ENCODE data around the gene CDK5. TPM values are rescaled to one million over a fixed set of nuclear protein-coding genes. Genes with fewer than 3 reads are reported as not detected.

Gene CDK5
- total and polyA plus RNA-seq, 12 donors: 15.4 to 29.8 (median 19.7) TPM

DNA sequence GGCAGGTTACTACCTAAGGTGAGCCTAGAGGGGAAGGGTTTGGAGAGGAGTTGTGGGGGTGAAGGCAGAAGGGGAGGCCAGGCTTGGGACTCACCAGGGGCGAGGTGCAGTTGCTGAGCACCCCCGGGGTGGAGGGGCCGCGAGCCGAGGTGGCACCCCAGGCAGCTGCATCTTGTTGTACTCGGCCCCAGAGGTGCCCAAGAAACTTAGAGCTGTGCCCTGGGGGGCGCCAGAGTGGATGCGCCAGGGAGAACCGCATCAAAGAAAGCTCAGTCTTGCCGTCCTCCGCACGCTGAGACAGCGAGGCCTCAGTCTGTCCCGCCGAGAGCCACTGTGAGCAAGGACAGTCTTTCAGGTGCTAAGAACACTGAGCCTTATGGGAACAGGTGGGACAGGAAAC lies 40.8 kb downstream of the CDK5 start:
- Histone ChIP-seq H3K27ac (no peak overlapping the region), H3K4me3 (no peak overlapping the region), H3K27me3 (peaks cover 46% of the 10 kb centered on the region), H3K4me1 (replicated peaks in 1 of 2) (peaks cover 4 to 12% of the 10 kb centered on the region in 2 donors), H3K36me3 (replicated peaks in 1 of 2) (no peaks in the 10 kb centered on the region), H3K9me3 (replicated peaks in 1 of 3) (no peaks in the 10 kb centered on the region)
- intact Hi-C loops (cut with DNase I): loop anchor here in 1 of 2 donors (5.0 kb wide), 1 partner anchor 95 kb away; no protein-coding TSS in a partner anchor
- no peak for DNase-seq
- 82 to 87% (median 82%) methylated on average over 10 to 15 of the region's 15 CpGs for WGBS, 4 donors
- TF ChIP-seq, protein P1, sequence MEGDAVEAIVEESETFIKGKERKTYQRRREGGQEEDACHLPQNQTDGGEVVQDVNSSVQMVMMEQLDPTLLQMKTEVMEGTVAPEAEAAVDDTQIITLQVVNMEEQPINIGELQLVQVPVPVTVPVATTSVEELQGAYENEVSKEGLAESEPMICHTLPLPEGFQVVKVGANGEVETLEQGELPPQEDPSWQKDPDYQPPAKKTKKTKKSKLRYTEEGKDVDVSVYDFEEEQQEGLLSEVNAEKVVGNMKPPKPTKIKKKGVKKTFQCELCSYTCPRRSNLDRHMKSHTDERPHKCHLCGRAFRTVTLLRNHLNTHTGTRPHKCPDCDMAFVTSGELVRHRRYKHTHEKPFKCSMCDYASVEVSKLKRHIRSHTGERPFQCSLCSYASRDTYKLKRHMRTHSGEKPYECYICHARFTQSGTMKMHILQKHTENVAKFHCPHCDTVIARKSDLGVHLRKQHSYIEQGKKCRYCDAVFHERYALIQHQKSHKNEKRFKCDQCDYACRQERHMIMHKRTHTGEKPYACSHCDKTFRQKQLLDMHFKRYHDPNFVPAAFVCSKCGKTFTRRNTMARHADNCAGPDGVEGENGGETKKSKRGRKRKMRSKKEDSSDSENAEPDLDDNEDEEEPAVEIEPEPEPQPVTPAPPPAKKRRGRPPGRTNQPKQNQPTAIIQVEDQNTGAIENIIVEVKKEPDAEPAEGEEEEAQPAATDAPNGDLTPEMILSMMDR (IDR thresholded peaks at IDR 0.05): no peak
- no peak for TF ChIP-seq POLR2A (IDR thresholded peaks at IDR 0.05)

DNA sequence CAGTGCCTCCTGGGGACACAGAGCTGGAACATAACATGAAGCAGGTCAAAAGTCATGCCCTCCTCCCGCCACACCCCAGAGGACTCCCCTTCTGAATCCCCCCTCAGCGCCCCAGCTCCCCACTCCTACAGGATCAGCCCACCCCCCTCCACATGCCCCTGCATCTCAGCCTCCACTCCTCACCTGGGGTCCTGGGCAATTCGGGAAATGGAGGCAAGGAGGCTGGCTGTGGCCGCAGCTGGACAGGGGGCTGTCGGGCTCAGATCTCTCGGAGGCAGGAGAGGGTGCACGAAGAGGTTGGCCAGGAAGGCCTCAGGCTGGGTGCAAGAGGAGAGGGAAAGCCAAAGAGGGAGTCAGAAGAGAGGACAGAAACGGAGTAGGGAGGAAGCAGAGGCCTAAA lies 41.2 kb downstream of the CDK5 start:
- no peak for DNase-seq
- Histone ChIP-seq H3K4me3 (no peak overlapping the region), H3K36me3 (replicated peaks in 1 of 2) (no peaks in the 10 kb centered on the region), H3K27ac (no peak overlapping the region), H3K27me3 (peaks cover 46% of the 10 kb centered on the region), H3K9me3 (replicated peaks in 1 of 3) (no peaks in the 10 kb centered on the region), H3K4me1 (replicated peaks in 1 of 2) (peaks cover 4 to 12% of the 10 kb centered on the region in 2 donors)
- WGBS, 4 donors: 82 to 87% (median 85%) methylated on average over 6 to 8 of the region's 8 CpGs
- TF ChIP-seq POLR2A (IDR thresholded peaks at IDR 0.05): no peak
- TF ChIP-seq, protein P1 (IDR thresholded peaks at IDR 0.05): no peak
- intact Hi-C loops (cut with DNase I): loop anchor here in 1 of 2 donors (5.0 kb wide), 1 partner anchor 96 kb away; no protein-coding TSS in a partner anchor

DNA sequence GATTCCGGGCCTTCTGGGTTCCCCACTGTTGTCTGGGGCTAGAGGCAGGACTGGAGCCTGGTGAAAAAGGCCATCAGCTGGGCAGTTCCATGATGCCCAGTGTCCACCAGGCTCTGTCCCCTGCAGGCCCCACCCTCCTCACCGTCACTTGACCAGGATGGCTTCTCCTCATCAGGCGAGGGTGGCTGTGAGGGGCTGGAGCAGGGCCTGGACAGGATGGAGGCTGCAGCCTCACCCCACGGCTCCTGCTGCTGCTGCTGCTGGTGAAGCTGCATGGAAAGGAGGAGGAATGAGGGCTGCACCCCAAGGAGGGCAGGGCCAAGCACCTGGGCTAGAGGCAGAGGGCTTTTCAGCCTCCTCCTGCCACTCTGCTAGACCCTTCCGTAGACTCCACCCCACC lies 41.7 kb downstream of the CDK5 start:
- no peaks in the 10 kb centered on the region for H3K36me3 ChIP-seq (replicated peaks in 1 of 2)
- DNase-seq: no peak
- H3K27me3 ChIP-seq: peaks cover 46% of the 10 kb centered on the region
- peaks cover 4 to 12% of the 10 kb centered on the region in 2 donors for H3K4me1 ChIP-seq (replicated peaks in 1 of 2)
- H3K9me3 ChIP-seq (replicated peaks in 1 of 3): no peaks in the 10 kb centered on the region
- no peak overlapping the region for H3K27ac ChIP-seq
- H3K4me3 ChIP-seq: no peak overlapping the region
- no peak for TF ChIP-seq POLR2A (IDR thresholded peaks at IDR 0.05)
- TF ChIP-seq, protein P1 (IDR thresholded peaks at IDR 0.05): no peak
- 75 to 96% (median 81%) methylated on average over 4 to 5 of the region's 5 CpGs for WGBS, 4 donors
- intact Hi-C loops (cut with DNase I): loop anchor here in 1 of 2 donors (5.0 kb wide), 1 partner anchor 96 kb away; no protein-coding TSS in a partner anchor

DNA sequence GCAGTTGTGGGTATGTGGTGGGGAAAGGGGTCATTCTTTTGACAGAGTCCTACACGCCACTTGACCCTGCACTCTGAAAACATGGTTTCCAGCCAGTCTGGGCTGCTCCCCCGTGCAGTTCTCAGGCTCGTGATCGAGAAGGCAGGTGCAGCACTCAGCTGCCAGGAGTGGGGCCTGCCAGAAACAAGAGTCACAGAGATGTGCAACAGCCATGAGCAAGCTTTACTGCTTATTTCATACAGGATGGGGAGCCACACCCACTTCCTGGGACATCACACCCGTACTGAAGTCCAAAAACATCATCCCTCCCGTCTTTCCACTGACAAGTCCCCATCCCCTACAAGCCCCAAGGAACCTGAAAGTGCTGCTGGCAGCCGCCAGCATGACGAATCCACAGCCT lies 42.7 kb downstream of the CDK5 start:
- Histone ChIP-seq H3K9me3 (replicated peaks in 1 of 3) (no peaks in the 10 kb centered on the region), H3K27me3 (peaks cover 37% of the 10 kb centered on the region), H3K36me3 (replicated peaks in 1 of 2) (no peaks in the 10 kb centered on the region), H3K27ac (no peak overlapping the region), H3K4me1 (replicated peaks in 1 of 2) (peaks cover 4 to 12% of the 10 kb centered on the region in 2 donors), H3K4me3 (no peak overlapping the region)
- intact Hi-C loops (cut with DNase I): loop anchor here in 1 of 2 donors (5.0 kb wide), 1 partner anchor 97 kb away; no protein-coding TSS in a partner anchor
- TF ChIP-seq, protein P1 (IDR thresholded peaks at IDR 0.05): no peak
- TF ChIP-seq POLR2A (IDR thresholded peaks at IDR 0.05): no peak
- no peak for DNase-seq
- 75 to 81% (median 77%) methylated on average over 4 to 8 of the region's 8 CpGs for WGBS, 4 donors

Data from adrenal gland (tissue), 12 donors.